A673 (cell line): ENCODE results near the gene NEURL3.

Source experiments
- CTCF ChIP-seq: fragments of 300-800, 200-600 bp; sonication (generic); conservative IDR thresholded peaks from 2 replicates; pipeline ENCODE4 v1.5.1; 2017; ENCODE audit warnings: low read depth, mild to moderate bottlenecking, antibody characterized with exemption, low read length, moderate library complexity, mixed read lengths
- EZH2 ChIP-seq: fragments of 200-600 bp; sonication (generic); IDR thresholded peaks from 2 replicates; pipeline ENCODE4 v1.6.1; 2017; ENCODE audit warnings: borderline replicate concordance, low read depth, mild to moderate bottlenecking, mixed read lengths, antibody characterized with exemption, low read length; ENCODE audit not compliant: poor library complexity, severe bottlenecking

- TF ChIP-seq CTCF (no peak), EZH2 (no peak)
Measured at GRCh38 chr2:96493072-96493471, 12.1 kb downstream of the NEURL3 start.
